GM19025 (cell line): ENCODE results near the gene TMEM38A.
"Not testable (repeated sequence)": the region's sequence is repeated elsewhere in the genome, so short reads cannot be mapped to it uniquely, and the experiment has no call there.

Source experiments
- ATAC-seq: cut with Tn5 transposase; IDR thresholded peaks from one replicate; pipeline ENCODE4 v1.9.1; 2021; ENCODE audit warnings: mild to moderate bottlenecking, low read depth, moderate library complexity; ENCODE audit not compliant: unreplicated experiment

Gene TMEM38A

DNA sequence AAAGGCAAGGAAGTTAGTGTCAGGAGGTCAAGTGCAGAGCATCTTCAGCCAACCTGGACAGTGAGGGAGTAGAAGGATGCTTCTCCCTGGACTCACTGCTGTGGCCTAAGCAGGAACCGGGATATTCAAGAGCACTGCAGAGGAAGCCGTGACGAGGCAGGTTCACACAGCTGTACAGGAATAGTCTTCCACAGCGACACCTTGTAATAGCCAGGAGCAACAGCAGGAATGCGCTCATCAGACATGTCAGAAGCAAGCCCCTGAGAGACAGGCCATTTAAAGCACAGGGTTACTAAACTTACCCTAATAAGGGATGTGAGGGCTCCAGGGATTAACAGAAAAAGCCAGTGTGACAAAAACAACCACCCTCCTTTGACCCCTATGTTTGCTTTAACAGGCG lies 29.5 kb upstream of the TMEM38A start:
- no peak for ATAC-seq

DNA sequence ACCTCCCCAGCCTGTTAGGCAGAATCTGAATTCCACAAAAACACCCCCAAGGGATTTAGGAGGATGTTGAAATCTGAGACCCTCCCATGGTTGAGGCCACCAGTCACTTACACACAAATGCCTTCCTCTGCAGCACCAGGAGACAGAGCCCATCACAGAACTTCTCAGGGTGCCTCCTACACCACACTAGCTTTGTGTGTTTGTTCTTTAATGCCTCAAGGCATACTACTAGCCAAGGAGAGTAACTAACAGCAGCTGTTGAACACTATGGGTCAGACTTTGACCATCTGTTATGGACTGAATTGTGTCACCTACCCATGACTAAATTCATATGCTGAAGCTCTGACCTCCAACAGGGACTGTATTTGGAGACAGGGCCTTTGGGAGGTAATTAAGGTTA lies 23.4 kb upstream of the TMEM38A start:
- no peak for ATAC-seq

DNA sequence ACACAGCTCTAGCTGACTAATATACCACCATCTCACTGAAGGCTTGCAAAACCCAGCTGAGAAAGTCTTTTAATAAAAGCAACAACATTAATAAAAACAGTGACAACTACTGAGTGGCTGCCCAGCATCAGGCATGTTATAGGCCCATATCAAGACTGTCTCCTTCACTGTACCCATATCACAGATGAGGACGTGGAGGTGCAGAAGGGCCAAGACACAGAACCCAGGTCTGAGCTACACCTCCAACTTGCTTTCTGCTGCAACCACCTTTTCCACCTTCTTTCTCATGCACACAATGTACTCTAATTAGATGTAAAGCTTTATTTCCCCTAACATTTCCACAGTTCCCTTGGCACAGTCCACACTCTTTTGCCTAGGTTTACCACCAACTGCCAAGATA lies 22.3 kb upstream of the TMEM38A start:
- no peak for ATAC-seq

DNA sequence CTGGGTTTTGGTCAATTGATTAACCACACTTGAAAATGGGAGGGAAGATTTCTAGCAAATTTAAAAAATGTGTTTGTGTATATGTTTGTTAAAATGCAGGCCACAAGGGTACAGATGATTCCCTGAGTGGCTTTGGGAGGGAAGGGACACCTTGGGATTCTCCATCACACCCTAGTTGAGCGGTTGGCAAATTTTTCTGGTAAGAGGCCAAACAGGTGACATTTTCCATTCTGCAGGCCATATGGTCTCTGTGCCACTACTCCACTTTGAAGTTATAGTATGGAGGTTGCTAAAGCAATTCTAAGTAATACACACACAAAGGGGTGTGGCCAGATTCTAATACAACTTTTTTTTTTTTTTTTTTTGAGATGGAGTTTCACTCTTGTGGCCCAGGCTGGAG lies 20.0 kb upstream of the TMEM38A start:
- ATAC-seq = no peak

DNA sequence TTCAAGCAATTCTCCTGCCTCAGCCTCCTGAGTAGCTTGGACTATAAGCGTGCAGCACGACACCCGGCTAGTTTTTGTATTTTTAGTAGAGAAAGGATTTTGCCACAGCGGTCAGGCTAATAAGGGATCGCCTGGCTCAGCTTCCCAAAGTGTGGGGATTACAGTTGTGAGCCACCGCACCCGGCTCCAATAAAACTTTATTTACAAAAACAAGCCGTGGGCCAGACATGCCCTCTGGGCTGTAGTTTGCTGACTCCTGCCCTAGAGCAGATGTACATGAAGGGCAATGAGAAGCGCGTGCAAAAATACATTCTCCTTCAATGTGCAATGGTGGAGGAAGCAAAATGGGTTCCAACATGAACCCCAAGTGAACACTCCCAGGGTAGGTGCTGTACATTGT lies 19.2 kb upstream of the TMEM38A start:
- no peak for ATAC-seq

DNA sequence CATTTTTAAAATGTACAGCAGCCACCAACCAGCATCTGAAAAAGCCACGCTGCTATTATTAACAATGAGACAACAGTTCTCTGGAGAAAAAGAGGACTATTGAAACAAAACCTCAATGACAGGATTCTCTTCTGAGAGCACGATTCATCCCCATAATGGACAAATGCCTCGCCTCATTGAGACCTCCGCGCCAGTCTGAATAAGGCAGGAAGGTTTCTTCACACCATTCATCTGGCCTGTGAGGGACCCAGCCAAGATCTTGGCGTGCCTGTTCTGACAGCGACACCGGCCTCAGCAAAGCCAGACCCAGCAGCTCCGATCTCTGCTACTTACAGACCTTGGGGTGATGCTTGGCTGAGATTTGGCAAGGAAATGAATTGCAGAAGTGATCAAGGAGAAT lies 15.8 kb upstream of the TMEM38A start:
- no peak for ATAC-seq

DNA sequence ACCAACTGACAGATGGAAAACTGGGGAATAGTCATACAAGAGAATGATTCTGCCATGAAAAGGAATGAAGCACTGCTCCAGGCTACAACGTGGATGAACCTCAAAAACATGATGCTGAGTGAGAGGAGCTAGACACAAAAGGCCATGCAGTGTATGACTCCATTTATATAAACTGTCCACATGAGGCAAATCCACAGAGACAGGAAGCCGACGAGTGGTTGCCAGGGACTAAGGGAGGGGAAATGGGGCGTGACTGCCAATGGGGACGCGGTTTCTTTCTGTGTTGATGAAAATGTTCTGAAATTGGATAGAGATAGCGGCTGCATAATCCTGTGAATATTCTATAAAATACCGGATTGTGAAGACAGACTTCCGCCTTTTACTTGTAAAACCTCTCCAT lies 11.2 kb upstream of the TMEM38A start:
- ATAC-seq = no peak

DNA sequence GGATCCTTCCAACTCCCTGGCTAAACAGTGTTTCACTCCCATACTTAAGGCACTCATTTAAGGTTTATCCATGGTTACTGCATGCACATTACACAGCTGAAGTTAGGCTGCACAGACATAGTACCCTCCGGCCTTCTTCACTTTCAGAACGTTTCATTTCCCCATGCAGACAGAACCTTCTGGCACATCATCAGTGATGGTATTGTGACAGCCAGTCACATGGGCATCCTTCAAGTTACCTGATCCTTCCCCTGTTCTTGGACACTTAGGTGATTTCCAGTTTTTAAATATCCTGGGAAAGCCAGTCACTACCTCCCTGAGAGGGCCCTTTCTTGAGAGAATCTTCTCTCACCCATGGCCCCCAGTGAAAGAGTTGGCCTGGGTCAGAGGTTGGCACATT lies 10.1 kb upstream of the TMEM38A start:
- ATAC-seq = no peak

DNA sequence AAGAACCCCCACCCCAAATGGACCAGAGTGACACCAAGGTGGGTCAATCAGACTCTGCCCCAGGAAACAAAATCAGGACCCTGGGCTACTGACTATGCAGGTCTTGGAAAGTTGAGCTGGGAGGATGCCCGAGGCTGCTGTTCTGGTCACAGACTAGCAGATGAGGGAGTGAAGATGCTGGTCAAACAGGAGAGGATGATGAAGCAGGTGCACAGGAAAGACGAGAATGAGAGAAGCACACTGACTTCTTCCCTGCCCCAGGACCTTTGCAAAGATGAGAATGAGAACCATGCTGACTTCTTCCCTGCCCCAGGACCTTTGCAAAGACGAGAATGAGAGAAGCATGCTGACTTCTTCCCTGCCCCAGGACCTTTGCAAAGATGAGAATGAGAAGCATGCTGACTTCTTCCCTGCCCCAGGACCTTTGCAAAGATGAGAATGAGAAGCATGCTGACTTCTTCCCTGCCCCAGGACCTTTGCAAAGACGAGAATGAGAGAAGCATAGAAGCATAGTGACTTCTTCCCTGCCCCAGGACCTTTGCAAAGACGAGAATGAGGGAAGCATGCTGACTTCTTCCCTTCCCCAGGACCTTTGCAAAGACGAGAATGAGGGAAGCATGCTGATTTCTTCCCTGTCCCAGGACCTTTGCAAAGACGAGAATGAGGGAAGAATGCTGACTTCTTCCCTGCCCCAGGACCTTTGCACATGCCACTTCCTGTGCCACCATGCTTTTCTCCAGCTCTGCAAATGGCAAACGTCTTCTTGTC lies 9.3 kb upstream of the TMEM38A start:
- not testable (repeated sequence) for ATAC-seq

DNA sequence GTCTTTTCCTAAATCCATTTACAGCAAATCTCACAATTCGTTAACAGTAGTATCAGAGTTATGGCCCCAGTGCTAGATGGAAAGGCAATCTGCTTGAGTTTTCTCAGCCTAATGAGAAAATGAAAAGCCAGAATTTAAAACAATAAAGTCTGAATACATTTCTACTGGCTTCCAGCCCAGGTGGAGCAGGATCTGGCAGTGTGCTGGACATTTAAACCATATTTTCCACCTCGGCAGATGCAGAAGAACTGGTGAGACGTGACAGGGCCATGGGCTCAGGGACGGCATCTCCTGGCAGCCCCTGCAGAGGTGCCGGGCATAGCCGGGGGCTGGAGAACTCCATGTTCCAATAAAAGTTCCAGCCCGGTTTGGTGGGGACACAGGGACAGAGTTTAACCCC lies 8.1 kb upstream of the TMEM38A start:
- ATAC-seq = no peak

DNA sequence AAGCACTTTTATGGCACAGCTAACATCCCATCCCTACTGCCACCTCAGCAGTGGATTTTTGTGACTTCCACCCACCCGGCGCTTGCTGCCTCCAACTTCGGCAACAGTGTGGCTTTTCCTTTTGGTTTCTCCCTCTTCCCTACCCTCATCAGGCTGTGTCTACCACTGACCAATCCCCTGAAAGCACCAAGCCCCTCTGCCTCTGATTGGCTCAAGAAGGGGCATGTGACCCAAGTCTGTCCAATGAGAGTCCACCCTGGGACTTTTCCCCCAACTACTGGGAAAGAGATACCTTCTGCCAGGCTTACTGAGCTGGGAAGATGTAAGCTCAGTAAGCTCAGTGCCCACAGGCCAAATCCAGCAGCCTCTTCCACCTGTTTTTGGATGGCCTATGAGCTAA lies 6.8 kb upstream of the TMEM38A start:
- no peak for ATAC-seq

DNA sequence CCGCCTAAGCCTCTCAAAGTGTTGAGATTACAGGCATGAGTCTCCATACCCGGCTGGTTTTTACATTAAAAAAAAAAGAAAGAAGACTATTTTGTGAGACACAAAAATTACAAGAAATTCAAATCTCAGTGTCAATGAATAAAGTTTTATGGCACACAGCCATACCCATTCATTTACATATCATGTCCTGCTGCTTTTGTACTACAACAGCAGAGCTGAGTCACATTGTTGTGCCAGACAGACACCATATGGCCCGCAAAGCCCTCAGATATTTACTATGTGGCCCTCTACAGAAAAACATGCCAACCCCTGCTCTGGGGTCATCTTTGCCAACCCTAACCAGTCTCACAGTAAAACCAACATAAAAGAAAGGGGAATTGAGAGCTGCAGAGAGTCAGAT lies 6.3 kb upstream of the TMEM38A start:
- no peak for ATAC-seq

DNA sequence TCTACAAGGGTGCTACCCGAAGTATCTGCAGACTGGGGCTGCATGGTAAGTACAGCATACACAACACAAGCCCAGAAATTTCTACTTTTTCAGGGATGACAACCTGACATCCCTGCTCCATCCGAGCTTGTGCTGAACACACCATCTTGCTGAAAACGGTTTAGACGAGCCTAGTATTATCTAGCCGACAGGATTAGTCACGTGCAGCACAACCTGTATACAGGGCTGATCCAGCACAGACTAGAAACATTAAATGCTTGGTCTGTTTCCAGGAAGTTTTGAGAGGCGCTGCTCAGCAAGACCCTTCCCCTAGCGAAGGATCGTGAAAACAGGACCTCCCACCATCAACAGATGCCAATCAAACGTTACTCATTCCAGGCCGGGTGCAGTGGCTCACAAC lies 5.2 kb upstream of the TMEM38A start:
- ATAC-seq = no peak

DNA sequence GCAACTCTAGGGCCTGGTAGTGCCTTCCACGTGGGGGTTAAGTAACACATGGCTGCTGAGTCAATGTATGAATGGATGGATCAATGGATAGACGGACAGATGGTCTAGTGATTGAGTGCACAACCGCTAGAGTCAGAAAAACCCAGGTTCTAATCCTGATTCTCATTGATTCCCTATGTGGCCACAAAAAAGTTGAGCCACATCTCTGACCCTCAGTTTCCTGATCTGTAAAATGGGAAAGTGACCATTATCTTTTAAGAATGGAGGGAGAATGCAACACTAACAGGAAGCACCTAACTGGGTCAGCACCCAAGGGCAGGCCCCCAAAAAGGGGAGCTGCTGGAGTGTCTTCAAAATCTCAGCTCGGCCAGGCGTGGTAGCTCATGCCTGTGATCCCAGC lies 3.6 kb upstream of the TMEM38A start:
- ATAC-seq = no peak

DNA sequence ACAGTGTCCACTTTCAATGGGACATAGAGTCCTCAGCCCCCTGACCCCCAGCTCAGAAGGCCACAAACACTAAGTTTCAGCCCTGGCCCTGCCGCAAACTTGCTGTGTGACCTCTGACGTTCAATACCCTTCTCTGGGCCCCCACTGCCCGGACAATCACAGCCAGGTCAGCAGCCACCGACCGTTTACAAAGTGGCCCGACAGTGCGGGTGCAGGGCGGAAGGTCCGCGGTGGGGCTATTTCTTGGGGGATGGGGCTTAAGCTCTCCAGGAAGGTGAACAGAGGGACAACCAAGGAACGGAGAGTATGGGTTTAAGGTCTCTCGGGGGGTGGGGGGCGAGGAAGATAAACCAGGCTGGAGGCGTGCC lies 1.5 kb upstream of the TMEM38A start:
- no peak for ATAC-seq

DNA sequence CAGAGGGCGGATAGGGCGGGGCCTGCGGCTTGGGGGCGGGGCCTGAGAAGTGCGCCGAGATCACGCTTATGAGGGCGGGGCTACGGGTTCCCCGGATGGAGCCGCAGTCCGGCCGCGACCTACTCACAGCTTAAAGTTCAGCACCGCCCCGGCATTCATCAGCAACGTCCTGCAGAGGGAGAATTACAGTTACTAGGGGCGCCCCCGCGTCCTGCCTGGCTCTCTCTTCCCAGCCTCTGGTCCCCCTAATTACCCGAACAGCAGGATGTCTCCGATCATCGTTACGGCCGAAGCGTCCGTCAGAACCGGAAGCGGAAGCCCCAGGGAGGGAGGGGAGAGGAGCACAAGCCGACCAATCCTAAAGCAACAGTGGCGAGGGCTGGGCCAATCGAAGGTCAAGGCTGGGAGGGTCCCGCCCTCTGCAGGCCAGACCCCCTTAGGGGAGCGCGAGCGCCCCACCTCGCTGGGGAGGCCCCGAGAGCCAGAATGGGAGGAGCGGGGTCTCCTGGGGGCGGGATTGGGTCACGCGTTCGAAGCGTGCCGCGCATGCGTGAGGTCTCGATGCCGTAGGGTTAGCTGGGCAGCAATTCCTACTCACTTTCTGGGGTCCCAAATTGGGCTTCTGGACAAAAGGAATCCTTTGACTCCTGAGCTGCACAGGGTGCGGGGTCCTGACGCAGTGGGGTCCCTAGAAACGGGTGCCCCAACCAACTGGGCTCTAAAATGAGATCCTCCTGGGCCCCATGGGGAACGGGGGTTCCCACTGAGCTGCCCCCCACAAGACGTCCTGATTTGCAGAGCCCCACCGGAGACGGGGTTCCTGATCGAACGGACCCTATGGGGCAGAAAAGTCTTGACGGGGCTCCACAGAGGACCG lies 869 bp upstream of the TMEM38A start, which contains the start of gene SMIM7:
Gene SMIM7, minus strand, starts transcription at position 313 of the 877 bp plus-strand sequence. Its CDS starts 34 bp downstream, at position 279.
- ATAC-seq = peak; percentile 92

DNA sequence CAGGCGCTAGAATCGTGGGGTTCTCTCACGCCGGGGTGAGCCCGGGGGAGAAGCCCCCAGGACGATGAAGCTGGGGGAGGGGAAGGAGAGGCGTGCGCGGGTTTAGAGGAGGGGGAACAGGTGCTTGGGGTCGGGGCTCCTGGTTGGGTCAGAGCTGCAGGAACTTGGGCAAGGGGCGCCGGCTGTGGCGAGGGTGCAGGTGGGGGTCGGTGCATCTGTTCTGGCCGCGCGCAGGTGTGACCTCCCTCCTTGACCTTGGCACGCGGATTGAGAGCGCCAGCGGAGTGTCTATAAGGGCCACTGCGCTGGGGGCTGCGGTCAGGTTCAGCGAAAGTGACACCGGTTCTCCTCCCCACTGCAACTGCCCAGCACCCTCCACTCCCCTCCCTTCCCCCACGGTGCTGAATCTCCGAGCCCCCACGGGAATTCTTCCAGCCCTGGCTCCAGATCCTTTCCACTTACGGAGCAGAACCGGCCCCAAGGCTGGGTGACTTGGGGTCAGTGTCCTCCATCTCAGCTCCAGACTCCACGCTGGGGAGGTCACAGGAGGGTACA lies 618 bp downstream of the TMEM38A start:
- no peak for ATAC-seq

DNA sequence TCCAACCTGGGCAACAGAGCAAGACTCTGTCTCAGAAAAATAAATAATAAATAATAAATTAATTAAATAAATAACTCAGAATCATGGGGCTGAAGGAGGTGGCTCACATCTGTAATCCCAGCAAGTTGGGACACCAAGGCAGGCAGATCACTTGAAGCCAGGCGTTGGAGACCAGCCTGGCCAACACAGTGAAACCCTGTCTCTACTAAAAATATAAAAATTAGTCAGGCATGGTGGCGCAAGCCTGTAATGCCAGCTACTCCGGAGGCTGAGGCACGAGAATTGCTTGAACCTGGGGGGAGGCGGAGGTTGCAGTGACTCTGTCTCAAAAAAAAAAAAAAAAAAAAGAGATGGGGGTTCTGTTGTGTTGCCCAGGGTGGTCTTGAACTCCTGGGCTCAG lies 7.2 kb downstream of the TMEM38A start:
- ATAC-seq = no peak

DNA sequence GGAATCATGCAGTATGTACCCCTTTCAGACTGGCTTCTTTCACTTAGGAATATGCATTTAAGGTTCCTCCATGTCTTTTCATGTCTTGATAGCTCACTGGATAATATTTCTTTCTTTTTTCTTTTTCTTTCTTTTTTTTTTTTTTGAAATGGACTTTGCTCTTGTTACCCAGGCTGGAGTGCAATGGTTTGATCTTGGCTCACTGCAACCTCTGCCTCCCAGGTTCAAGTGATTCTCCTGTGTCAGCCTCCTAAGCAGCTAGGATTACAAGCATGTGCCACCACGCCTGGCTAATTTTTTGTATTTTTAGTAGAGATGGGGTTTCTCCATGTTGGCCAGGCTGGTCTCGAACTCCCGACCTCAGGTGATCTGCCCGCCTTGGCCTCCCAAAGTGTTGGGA lies 7.8 kb downstream of the TMEM38A start:
- not testable (repeated sequence) for ATAC-seq

DNA sequence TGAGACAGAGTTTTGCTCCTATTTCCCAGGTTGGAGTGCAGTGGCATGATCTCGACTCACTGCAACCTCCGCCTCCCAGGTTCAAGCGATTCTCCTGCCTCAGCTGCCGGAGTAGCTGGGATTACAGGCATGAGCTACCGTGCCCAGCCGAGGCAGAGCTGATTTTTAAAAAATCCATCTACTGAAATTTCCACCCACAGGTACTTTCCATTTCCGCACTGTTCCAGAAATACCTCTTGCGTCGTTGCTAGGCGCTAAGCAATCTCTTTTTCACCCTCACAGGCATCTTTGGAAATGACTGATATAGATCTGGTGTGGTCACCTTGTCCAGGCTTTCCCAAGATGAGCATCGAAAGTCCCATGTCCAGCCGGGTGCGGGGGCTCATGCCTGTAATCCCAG lies 9.4 kb downstream of the TMEM38A start:
- no peak for ATAC-seq

DNA sequence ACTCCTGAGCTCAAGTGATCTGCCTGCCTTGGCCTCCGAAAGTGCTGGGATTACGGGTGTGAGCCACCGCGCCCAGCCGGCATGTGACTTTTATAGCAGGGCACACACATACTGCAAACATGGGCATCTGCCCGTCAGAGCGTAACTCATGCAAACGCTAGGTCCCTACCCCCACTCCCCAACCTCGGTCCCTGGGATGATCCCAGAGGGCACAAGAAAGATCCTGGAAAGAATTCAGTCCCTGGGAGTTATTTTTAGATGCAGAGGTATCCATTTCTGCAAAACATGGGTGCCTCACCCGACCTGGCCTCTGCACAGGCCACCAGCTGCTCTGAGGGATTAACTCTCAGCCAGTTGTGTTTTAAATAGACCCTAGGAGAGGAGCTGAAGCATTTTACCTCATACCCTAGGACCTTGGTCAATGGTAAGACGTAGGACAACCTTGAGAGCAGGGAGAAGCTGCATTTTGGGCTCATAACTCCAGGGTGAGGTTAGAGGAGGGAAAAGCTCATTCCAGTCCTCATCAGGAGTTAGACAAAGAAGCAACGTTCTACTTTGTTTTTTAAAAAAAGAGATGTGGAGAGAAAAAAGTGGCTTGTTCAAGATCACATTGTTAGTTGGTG lies 10.8 kb downstream of the TMEM38A start:
- no peak for ATAC-seq
